HG02852 (cell line): Measurements from ENCODE around the gene TASOR2.

ENCODE experiments used
- ATAC-seq: cut with Tn5 transposase; IDR thresholded peaks from one replicate; pipeline ENCODE4 v1.9.1; 2021; ENCODE audit warnings: mild to moderate bottlenecking, moderate library complexity; ENCODE audit not compliant: unreplicated experiment

The TASOR2 gene

GRCh38 chr10:5683065-5683464 lies 1.6 kb upstream of the TASOR2 start:
- no peak for ATAC-seq

DNA sequence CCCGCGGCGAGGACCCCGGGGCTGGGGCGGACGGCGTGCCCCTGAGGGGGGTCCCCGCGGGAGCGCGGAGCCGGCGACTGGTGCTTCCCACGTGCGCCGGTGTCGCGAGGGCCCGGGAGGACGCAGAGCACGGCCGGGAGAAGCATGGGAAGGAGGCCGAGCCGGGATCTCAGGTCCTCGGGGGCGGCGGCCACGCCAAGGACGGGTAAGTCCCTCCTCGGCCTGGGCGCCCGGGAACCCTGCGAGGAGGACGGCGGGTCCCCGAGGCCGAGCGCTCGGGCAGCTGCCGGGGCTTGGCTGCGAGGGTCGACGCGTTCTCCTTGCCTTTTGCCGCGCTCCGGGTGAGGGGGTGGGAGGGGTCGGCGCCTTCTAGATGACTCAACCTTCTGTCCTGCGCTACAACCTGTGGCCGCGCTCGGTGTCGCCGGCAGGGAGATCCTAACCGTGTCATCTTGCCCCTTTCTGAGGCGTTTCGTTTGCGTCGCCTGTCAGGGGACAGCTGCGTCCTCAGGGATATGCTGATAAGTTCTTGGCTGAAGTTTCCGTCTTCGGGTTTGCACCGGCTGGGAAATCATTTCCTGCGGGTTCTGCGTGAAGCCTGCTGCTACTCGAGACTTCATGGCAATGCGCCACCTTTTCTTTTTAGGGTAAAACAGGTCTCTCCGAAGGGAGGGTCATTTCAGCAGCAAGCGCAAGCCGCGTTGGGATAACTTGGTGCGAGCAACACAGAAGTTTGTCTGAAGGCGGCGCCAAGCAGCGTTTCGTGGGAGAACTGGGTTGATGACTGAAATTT lies 529 bp downstream of the TASOR2 start:
- ATAC-seq, result peak; percentile 50

DNA sequence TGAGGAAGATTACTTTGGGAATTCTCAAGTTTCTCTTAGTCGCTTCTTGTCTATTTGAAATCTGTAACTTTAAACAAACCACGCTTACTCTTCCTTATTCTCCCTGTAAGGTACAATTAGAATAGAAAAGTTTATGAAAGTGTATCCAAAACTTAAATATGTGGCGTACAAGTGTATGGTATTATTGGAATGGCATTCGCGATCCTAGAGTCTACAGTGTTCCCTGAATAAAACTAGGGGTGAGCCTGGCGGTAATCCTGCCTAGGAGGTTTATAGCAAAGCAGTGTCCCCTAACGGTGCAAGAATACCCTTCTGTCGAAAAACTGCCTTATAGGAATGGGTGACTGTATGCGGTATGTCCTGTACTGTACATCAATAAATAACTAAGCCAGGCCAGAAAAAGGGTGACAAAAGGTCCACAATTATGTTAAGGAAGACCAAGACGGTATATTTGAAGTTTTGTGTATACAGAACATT lies 1.2 kb downstream of the TASOR2 start:
- ATAC-seq, result no peak

GRCh38 chr10:5688587-5688986 lies 3.9 kb downstream of the TASOR2 start:
- no peak for ATAC-seq

- ATAC-seq, result no peak
These were observed 7.1 kb downstream of the TASOR2 start for GRCh38 chr10:5691786-5692185.

- ATAC-seq, result peak; percentile 89
These were observed 8.1 kb downstream of the TASOR2 start for GRCh38 chr10:5692461-5693358.

- ATAC-seq, result no peak
These were observed 9.9 kb downstream of the TASOR2 start for GRCh38 chr10:5694573-5694972.

- no peak for ATAC-seq
These were observed 12.7 kb downstream of the TASOR2 start for GRCh38 chr10:5697342-5697741.

DNA sequence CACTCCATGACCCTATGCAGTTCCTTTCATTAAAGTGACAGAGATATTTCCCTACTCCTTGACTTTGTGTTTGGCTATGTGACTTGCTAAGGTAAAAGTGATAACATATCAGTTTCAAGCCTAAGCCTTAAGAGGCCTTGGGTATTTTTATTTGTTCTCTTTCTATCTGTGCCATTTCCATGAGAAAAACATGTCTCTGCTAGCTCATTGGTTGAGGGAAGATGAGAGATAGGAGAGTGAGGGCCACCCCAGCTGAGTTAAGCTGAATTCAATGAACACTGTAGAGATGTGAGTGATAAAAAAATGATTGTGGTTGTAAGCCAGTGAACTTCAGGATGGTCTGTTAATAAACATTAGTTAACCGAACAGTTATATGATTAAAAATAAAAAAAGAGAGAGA lies 13.4 kb downstream of the TASOR2 start:
- no peak for ATAC-seq

DNA sequence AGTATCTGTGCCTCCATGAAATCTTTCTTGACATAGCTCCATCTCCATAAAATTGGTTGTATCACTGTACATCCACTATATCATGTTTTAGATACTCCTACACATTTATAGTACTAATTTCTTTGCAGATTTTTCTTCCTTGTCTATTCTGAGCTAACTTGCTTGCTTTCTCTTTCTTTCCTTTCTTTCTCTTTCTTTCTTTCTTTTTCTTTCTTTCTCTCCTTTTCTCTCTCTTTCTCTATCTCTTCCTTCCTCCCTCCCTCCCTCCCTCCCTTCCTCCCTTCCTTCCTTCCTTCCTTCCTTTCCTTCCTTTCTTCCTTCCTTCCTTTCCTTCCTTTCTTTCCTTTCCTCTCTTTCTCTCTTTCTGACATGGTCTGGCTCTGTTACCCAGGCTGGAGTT lies 23.7 kb downstream of the TASOR2 start:
- no peak for ATAC-seq

GRCh38 chr10:5709865-5710264 lies 25.2 kb downstream of the TASOR2 start:
- no peak for ATAC-seq

DNA sequence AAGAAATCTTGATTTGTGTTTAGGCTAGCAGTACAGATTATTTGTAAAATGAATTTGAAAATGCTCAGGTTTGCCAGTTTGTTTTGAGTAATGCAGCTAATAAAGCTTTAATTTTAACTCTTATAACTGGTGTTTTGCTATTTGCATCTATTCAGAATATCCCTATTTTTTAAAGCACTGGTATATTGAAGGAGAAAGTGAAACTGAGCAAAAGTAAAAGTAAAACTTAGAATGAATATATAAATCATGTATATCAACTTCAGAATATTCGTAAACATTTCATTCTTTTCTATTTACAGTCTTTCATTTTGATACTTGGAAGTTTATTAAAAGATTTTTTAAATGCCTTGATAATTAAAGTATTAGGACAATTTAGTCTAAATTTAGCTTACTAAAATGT lies 26.2 kb downstream of the TASOR2 start:
- no peak for ATAC-seq

DNA sequence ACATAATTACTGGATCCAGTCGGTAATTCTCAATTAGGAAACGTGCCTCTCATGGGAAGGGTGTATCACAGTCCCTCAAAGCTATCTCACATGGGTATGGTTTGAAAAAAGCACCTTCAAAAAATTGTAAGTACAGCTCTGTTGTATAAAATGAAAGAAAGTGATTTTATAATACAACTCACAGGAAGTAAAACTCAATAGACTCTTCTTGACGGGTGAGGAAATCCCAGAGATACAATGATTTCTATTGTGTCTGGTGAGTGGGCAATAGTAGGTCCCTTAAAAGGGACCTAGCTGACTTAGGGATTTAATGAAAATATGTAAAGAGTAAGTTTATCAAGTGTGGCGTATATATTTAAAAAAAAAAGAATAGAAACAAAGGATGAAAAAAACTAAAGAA lies 27.0 kb downstream of the TASOR2 start:
- no peak for ATAC-seq

- ATAC-seq, result no peak
These were observed 34.9 kb downstream of the TASOR2 start for GRCh38 chr10:5719546-5719945.

- no peak for ATAC-seq
These were observed 35.5 kb downstream of the TASOR2 start for GRCh38 chr10:5720182-5720581.

DNA sequence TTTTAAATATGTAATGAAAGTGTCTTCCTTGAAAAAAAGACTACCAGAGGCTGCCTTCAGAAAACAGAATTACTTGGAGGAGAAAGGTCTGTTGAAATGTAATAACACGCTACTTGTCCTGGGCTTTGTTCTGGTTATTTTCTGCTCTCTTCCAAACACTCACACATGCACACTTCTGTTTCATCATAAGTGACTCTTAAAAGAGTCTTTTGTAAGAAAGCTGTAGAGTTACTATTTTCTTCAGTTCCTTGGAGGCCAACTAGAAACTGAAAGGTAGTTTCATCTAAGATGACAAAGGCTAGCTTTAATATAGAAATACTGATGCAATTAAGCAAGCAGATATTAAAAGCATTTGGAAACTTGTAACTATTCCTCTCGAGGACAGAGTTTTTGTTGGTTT lies 39.1 kb downstream of the TASOR2 start:
- ATAC-seq, result no peak

DNA sequence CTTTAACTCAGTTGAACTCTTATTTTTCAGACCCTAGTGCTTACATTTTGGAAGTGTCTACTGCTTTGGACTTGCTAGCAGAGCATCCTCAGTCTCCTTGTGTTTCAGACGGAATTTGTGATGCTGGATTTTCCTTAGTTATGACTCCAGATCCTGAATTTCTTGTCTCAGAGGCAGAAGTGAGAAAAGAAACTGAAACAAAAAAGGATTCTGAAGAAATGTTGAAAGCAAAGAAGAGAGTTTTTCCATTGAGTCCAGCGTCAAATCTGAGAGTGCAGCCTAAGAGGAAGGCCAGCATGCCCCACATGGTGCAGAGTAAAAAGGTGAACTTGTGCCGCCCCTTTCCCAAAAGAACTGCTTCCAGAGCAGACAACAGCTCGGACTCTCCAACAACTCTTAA lies 46.1 kb downstream of the TASOR2 start:
- no peak for ATAC-seq

DNA sequence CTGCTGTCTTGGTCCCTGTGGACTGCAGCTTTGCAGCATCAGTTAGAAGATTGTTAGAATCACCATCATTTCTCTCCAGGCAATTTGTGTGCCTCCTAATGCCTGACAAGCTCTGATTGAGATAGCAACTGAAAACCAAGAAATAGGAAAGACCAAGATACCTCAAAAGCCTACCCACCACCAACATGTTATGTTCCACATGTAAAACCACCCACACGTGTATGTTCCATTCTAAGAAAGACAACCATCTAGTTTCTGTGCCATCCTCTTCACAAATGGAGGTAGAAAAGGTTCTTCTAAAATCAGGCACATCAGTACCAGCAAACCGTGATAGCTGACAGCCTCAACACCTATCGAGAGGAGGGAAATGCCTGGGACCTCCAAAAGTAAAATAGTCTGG lies 46.9 kb downstream of the TASOR2 start:
- no peak for ATAC-seq

DNA sequence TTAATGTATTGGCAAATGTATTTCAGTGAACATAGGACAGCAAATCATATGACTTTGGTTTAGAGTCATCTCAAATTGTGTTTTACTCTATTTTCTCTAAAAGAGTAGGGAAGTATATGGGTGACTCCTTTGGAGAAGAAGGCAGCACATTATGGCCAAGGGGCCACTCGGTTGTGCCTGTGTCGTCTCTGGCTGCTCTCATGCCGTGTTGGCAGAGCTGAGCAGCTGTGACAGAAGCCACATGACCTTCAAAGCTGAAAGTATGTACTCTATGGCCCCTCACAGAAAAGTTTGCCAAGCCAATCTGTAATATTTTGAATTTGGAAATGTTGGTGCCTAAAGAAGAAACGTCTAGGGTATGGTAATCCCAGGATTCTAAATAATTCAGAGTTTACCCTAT lies 47.5 kb downstream of the TASOR2 start:
- ATAC-seq, result no peak
